Astrocyte (in vitro differentiated cells and primary cell): ENCODE measurements around the gene ZFAND2B.

Source experiments
- CTCF ChIP-seq: IDR thresholded peaks from 2 replicates; pipeline ENCODE4 v1.5.1; 2011; ENCODE audit warnings: low read depth, mild to moderate bottlenecking, inconsistent platforms, low read length, moderate library complexity; ENCODE audit not compliant: insufficient read depth
- EZH2 ChIP-seq: IDR thresholded peaks from 2 replicates; pipeline ENCODE4 v1.6.1; 2012; ENCODE audit warnings: mild to moderate bottlenecking, low read length, inconsistent platforms; ENCODE audit not compliant: insufficient read depth

- TF ChIP-seq CTCF (no peak), EZH2 (no peak)
Measured at GRCh38 chr2:219161097-219161496, 45.5 kb upstream of the ZFAND2B start.
